Naive B cell (primary cell): ENCODE measurements around the gene SCN1A. TPM values are rescaled to one million over a fixed set of nuclear protein-coding genes. Genes with fewer than 3 reads are reported as not detected.
A peak's percentile ranks its signal among the peaks of the same experiment; 100 is the strongest.

ENCODE experiments used
- ATAC-seq, 2 donors: fragments of 150-1000 bp; cut with Tn5 transposase; 2 replicates each; pipeline ENCODE4 v1.10.0; 2021; ENCODE audit warnings: low read depth in 2 of 2, mild to moderate bottlenecking in 2 of 2, moderate library complexity in 2 of 2
- DNase-seq: peaks from one replicate; pipeline ENCODE4 v3.0.0; 2022
- H3K27ac Mint-ChIP-seq, 6 donors: one replicate each; pipeline ENCODE4 v1.8.0; 2020 to 2022; ENCODE audit warnings: mild to moderate bottlenecking in 6 of 6, mixed read lengths in 6 of 6, moderate library complexity in 5 of 6, inconsistent platforms in 2 of 6
- H3K27me3 Mint-ChIP-seq, 3 donors: one replicate each; pipeline ENCODE4 v1.8.0; 2021 to 2022; ENCODE audit warnings: mixed read lengths in 3 of 3, mild to moderate bottlenecking in 1 of 3
- H3K36me3 Mint-ChIP-seq, 2 donors: one replicate each; pipeline ENCODE4 v1.8.0; 2020 to 2022; ENCODE audit warnings: mixed read lengths in 2 of 2, inconsistent platforms in 1 of 2, mild to moderate bottlenecking in 1 of 2
- H3K4me1 Mint-ChIP-seq, 3 donors: one replicate each; pipeline ENCODE4 v1.8.0; 2020 to 2022; ENCODE audit warnings: mixed read lengths in 3 of 3, inconsistent platforms in 1 of 3, mild to moderate bottlenecking in 1 of 3, moderate library complexity in 1 of 3
- H3K4me3 Mint-ChIP-seq, 8 donors: one replicate each; pipeline ENCODE4 v1.8.0; 2020 to 2022; ENCODE audit warnings: mild to moderate bottlenecking in 8 of 8, mixed read lengths in 8 of 8, moderate library complexity in 8 of 8, inconsistent platforms in 2 of 8
- H3K9me3 Mint-ChIP-seq, 7 donors: one replicate each; pipeline ENCODE4 v1.8.0; 2020 to 2022; ENCODE audit warnings: mixed read lengths in 7 of 7, mild to moderate bottlenecking in 5 of 7, inconsistent platforms in 2 of 7, moderate library complexity in 1 of 7
- polyA plus RNA-seq, 6 donors: library from polyadenylated mRNA; unstranded; fragments of 300-500 nt; fragmentation: Illumina TruSeq; gene quantifications; one replicate each; pipeline ENCODE4 v1.2.3, GENCODE V29; 2021; ENCODE audit warnings: low read depth in 6 of 6

The SCN1A gene
- polyA plus RNA-seq, 6 donors from 2014 or later: not detected

DNA sequence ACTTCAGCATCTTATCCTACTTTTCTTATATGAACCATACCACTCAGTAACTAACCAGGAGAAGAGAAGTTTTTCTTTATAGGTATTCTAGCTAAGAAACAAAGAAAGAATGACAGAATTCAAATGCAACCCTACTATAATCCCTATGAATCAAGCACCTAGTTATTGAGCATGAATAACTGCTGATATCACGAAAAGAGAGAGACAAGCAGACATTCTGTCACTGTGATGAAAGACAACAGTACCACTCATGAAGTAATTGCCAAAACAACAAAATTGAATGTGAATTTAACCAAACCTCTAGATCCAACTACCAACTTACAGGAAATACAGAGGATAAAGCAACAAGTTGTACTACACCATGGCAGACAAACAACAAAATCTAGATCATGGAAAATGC is 189.6 kb downstream of the SCN1A start:
- no peak overlapping the region for H3K4me3 Mint-ChIP-seq
- H3K9me3 Mint-ChIP-seq: no peaks in the 10 kb centered on the region
- H3K27me3 Mint-ChIP-seq: no peaks in the 10 kb centered on the region
- peaks cover 0 to 5% (median 0%) of the 10 kb centered on the region in 3 donors for H3K4me1 Mint-ChIP-seq
- peaks cover 43 to 44% of the 10 kb centered on the region in 2 donors for H3K36me3 Mint-ChIP-seq
- H3K27ac Mint-ChIP-seq: peak overlapping the region in 3 of 6 donors; percentile 8 to 78 (median 26)
- ATAC-seq (no peak), DNase-seq (no peak)

Other genes starting within 250 kb of the SCN1A start
- 10 to 100 TPM in 3 of 6 donors, 1 to 10 TPM in 3; 7.6 to 14.5 (median 10.0) TPM for gene TTC21B, start 174.2 kb downstream of the SCN1A start, polyA plus RNA-seq
- gene SCN9A, start 247.9 kb upstream of the SCN1A start, polyA plus RNA-seq: not detected